Naive thymus-derived CD4-positive, alpha-beta T cell (primary cell): ENCODE data around the gene ROBO1. TPM values are rescaled to one million over a fixed set of nuclear protein-coding genes. Genes with fewer than 3 reads are reported as not detected.

Experiments
- ATAC-seq: fragments of 150-1000 bp; cut with Tn5 transposase; 2 replicates; pipeline ENCODE4 v1.10.0; 2021; ENCODE audit warnings: mild to moderate bottlenecking, moderate library complexity
- CTCF ChIA-PET: fragments of 350-600 bp; sonication (Branson Sonifier 250); formaldehyde crosslinking; loops from one replicate; lab custom pipeline; 2021; ENCODE audit warnings: antibody characterized with exemption; lab: Charles Lee
- POLR2A ChIA-PET: fragments of 350-600 bp; sonication (Branson Sonifier 250); formaldehyde crosslinking; loops from one replicate; lab custom pipeline; 2021; ENCODE audit warnings: antibody characterized with exemption, inconsistent platforms; lab: Charles Lee
- DNase-seq, 9 donors: peaks; one replicate each; pipeline versions ENCODE4 v3.0.0 to v3.0.0-alpha.2; 2020 to 2022; ENCODE audit warnings: mixed read lengths in 1 of 9
- H3K27ac ChIP-seq: one replicate; pipeline ENCODE4 v1.7.0; 2013; ENCODE audit warnings: mild to moderate bottlenecking, low read depth, low read length, moderate library complexity
- H3K27me3 ChIP-seq, 2 donors: one replicate each; pipeline ENCODE4 v1.7.0; 2013; ENCODE audit warnings: low read length in 2 of 2, mild to moderate bottlenecking in 2 of 2, moderate library complexity in 2 of 2; ENCODE audit not compliant: control insufficient read depth in 2 of 2, insufficient read depth in 2 of 2
- H3K36me3 ChIP-seq, 3 experiments: 1 replicate in 2 of 3; 2 replicates in 1 of 3; pipeline ENCODE4 v1.7.0; 2013; ENCODE audit warnings: low read length in 3 of 3, mild to moderate bottlenecking in 3 of 3, moderate library complexity in 1 of 3; ENCODE audit not compliant: insufficient read depth in 3 of 3, control insufficient read depth in 2 of 3
- H3K4me1 ChIP-seq, 2 donors: one replicate each; pipeline ENCODE4 v1.7.0; 2013; ENCODE audit warnings: low read length in 2 of 2, mild to moderate bottlenecking in 2 of 2, moderate library complexity in 1 of 2; ENCODE audit not compliant: control insufficient read depth in 2 of 2, insufficient read depth in 2 of 2
- H3K4me3 ChIP-seq: 2 replicates; pipeline ENCODE4 v1.7.0; 2013; ENCODE audit warnings: mild to moderate bottlenecking, low read length
- H3K9me3 ChIP-seq, 3 experiments: 1 replicate in 2 of 3; 2 replicates in 1 of 3; pipeline ENCODE4 v1.7.0; 2013; ENCODE audit warnings: low read length in 3 of 3; ENCODE audit not compliant: control insufficient read depth in 2 of 3
- H3K27ac Mint-ChIP-seq, 9 donors: one replicate each; pipeline ENCODE4 v1.8.0; 2020 to 2022; ENCODE audit warnings: mixed read lengths in 9 of 9, mild to moderate bottlenecking in 8 of 9, moderate library complexity in 5 of 9, inconsistent platforms in 2 of 9
- H3K27me3 Mint-ChIP-seq, 5 donors: one replicate each; pipeline ENCODE4 v1.8.0; 2021 to 2022; ENCODE audit warnings: mixed read lengths in 5 of 5, mild to moderate bottlenecking in 1 of 5
- H3K36me3 Mint-ChIP-seq, 5 donors: one replicate each; pipeline ENCODE4 v1.8.0; 2020 to 2022; ENCODE audit warnings: mixed read lengths in 5 of 5, mild to moderate bottlenecking in 3 of 5, inconsistent platforms in 1 of 5
- H3K4me1 Mint-ChIP-seq, 7 donors: one replicate each; pipeline ENCODE4 v1.8.0; 2020 to 2022; ENCODE audit warnings: mixed read lengths in 7 of 7, mild to moderate bottlenecking in 3 of 7, inconsistent platforms in 1 of 7
- H3K4me3 Mint-ChIP-seq, 10 donors: one replicate each; pipeline ENCODE4 v1.8.0; 2020 to 2022; ENCODE audit warnings: mild to moderate bottlenecking in 10 of 10, mixed read lengths in 10 of 10, moderate library complexity in 6 of 10, inconsistent platforms in 2 of 10
- H3K9me3 Mint-ChIP-seq, 11 donors: one replicate each; pipeline ENCODE4 v1.8.0; 2020 to 2022; ENCODE audit warnings: mixed read lengths in 11 of 11, mild to moderate bottlenecking in 4 of 11, inconsistent platforms in 1 of 11, moderate library complexity in 1 of 11
- intact Hi-C, 2 donors: fragments of 100-400 bp; cut with micrococcal nuclease; formaldehyde crosslinking; loops; one replicate each; pipeline ENCODE4 v1.15.1; 2023
- polyA plus RNA-seq, 2 donors: library from polyadenylated mRNA; unstranded; fragments of 300-500 nt; fragmentation: Illumina TruSeq; gene quantifications; one replicate each; pipeline ENCODE4 v1.2.3, GENCODE V29; 2021
- total RNA-seq, 6 experiments: library from RNA in 5 of 6; stranded (reverse) in 5 of 6; gene quantifications; 1 replicate in 5 of 6; 2 replicates in 1 of 6; pipeline ENCODE4 v1.2.3 and lab custom pipeline; 2021 to 2026

The ROBO1 gene
- total and polyA plus RNA-seq, 7 experiments from 2014 or later: 0.08 to 0.59 (median 0.26) TPM; not detected in 2

DNA sequence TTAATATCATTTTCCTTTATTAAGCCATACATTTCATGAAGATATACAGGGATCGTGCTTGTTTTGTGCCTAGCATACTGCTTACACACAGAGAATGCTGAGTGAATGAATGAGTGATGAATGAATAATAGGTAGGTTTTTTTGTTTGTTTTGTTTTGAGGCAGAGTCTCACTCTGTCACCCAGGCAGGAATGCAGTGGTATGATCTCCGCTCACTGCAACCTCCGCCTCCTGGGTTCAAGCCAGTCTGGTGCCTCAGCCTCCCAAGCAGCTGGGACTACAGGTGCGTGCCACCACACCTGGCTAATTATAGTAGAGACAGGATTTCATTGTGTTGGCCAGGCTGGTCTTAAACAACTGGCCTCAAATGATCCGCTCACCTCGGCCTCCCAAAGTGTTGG lies 400.0 kb downstream of the ROBO1 start:
- no peak for ATAC-seq
- no peak overlapping the region for H3K27ac ChIP-seq
- H3K4me3 ChIP-seq: no peak overlapping the region

DNA sequence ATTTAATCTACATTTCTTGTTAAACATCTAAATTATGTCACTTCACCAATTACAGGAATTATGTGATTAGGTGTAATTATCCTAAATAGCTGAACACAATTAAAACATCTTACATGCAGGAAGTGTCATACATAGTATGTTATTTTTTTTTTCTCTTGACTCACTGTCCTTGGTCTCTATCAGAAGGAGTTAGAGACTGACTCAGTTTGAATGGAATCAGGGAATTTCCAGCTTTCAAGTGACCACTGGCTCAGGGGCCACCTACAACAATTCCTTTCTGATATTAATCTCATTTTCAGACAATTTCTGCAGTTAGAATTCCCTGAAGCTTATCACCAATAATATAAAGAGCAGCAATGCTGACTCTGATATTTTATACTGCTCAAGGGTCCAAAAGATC lies 400.7 kb downstream of the ROBO1 start:
- DNase-seq: no peak
- Histone ChIP-seq H3K9me3 (no peaks in the 10 kb centered on the region), H3K4me1 (no peaks in the 10 kb centered on the region), H3K36me3 (no peaks in the 10 kb centered on the region), H3K27me3 (no peaks in the 10 kb centered on the region), H3K4me3 (no peak overlapping the region), H3K27ac (no peak overlapping the region)
- Mint-ChIP-seq H3K27ac (no peak overlapping the region), H3K27me3 (no peaks in the 10 kb centered on the region), H3K4me3 (no peak overlapping the region), H3K36me3 (peaks cover 0 to 4% (median 0%) of the 10 kb centered on the region in 5 donors), H3K9me3 (peaks cover 0 to 13% (median 5%) of the 10 kb centered on the region in 11 donors), H3K4me1 (no peaks in the 10 kb centered on the region)
- ChIA-PET POLR2A (no interaction called here), CTCF (no interaction called here)
- intact Hi-C loops: no loop called here
- no peak for ATAC-seq

More for the DNA sequence above, 400.0 kb downstream of the ROBO1 start:
- H3K27ac Mint-ChIP-seq: no peak overlapping the region
- H3K9me3 ChIP-seq: no peaks in the 10 kb centered on the region
- CTCF ChIA-PET: no interaction called here
- POLR2A ChIA-PET: no interaction called here
- H3K4me1 Mint-ChIP-seq: no peaks in the 10 kb centered on the region
- no peaks in the 10 kb centered on the region for H3K36me3 ChIP-seq
- H3K27me3 Mint-ChIP-seq: no peaks in the 10 kb centered on the region
- H3K36me3 Mint-ChIP-seq: peaks cover 0 to 4% (median 0%) of the 10 kb centered on the region in 5 donors
- H3K27me3 ChIP-seq: no peaks in the 10 kb centered on the region
- intact Hi-C loops: no loop called here
- no peak overlapping the region for H3K4me3 Mint-ChIP-seq
- no peak for DNase-seq
- H3K9me3 Mint-ChIP-seq: peaks cover 0 to 13% (median 5%) of the 10 kb centered on the region in 11 donors
- H3K4me1 ChIP-seq: no peaks in the 10 kb centered on the region

DNA sequence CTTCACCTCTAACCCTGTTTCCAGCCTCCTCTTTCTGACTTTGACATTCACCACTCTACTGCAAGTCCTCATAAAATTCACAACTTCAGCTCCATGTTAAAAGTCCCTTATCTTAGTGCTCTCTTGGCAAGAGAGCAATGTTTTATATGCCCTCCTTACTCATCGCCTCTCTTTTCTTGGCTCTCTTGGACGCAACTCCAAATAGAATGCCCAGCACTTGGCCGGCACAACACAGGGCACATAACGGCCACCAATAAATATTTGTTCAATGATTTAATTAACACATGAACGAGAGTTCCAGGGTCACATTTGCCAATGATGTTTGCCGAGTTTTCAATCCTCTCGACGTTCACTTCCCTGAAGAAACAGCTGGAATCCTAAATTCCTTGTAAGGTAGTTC lies 401.4 kb downstream of the ROBO1 start:
- Histone ChIP-seq H3K36me3 (no peaks in the 10 kb centered on the region), H3K27ac (no peak overlapping the region), H3K4me3 (no peak overlapping the region), H3K27me3 (no peaks in the 10 kb centered on the region), H3K9me3 (no peaks in the 10 kb centered on the region), H3K4me1 (no peaks in the 10 kb centered on the region)
- ATAC-seq (no peak), DNase-seq (no peak)
- Mint-ChIP-seq H3K27ac (peak overlapping the region in 1 of 9 donors; percentile 21), H3K27me3 (no peaks in the 10 kb centered on the region), H3K4me3 (no peak overlapping the region), H3K36me3 (peaks cover 0 to 4% (median 0%) of the 10 kb centered on the region in 5 donors), H3K9me3 (peaks cover 0 to 13% (median 5%) of the 10 kb centered on the region in 11 donors), H3K4me1 (no peaks in the 10 kb centered on the region)
- intact Hi-C loops: no loop called here
- ChIA-PET POLR2A (no interaction called here), CTCF (no interaction called here)

DNA sequence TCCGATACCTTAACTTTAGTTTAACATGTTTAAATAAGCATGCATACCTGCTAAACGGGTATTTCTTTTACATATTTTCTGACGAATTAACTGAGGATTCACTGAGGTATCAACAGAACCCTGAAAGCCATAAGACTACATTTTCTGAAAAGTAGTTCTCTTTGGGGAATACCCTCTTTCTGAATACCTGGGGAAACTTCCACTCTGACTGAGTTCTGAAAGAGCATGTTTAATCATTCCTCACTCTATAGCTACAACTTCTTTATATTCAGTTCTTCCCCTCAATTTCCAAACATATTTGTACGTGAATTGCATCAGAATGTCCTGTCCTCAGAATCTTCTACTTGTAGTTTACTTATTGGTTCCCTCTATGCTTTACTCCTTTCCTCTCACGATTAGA lies 403.0 kb downstream of the ROBO1 start:
- ChIA-PET CTCF (no interaction called here), POLR2A (no interaction called here)
- Histone ChIP-seq H3K4me1 (no peaks in the 10 kb centered on the region), H3K27me3 (no peaks in the 10 kb centered on the region), H3K4me3 (no peak overlapping the region), H3K27ac (no peak overlapping the region), H3K36me3 (no peaks in the 10 kb centered on the region), H3K9me3 (no peaks in the 10 kb centered on the region)
- H3K27ac Mint-ChIP-seq: no peak overlapping the region
- no peaks in the 10 kb centered on the region for H3K4me1 Mint-ChIP-seq
- no peak for DNase-seq
- intact Hi-C loops: no loop called here
- peaks cover 0 to 4% (median 0%) of the 10 kb centered on the region in 5 donors for H3K36me3 Mint-ChIP-seq
- peaks cover 0 to 13% (median 5%) of the 10 kb centered on the region in 11 donors for H3K9me3 Mint-ChIP-seq
- no peak overlapping the region for H3K4me3 Mint-ChIP-seq
- no peaks in the 10 kb centered on the region for H3K27me3 Mint-ChIP-seq
- ATAC-seq: no peak

DNA sequence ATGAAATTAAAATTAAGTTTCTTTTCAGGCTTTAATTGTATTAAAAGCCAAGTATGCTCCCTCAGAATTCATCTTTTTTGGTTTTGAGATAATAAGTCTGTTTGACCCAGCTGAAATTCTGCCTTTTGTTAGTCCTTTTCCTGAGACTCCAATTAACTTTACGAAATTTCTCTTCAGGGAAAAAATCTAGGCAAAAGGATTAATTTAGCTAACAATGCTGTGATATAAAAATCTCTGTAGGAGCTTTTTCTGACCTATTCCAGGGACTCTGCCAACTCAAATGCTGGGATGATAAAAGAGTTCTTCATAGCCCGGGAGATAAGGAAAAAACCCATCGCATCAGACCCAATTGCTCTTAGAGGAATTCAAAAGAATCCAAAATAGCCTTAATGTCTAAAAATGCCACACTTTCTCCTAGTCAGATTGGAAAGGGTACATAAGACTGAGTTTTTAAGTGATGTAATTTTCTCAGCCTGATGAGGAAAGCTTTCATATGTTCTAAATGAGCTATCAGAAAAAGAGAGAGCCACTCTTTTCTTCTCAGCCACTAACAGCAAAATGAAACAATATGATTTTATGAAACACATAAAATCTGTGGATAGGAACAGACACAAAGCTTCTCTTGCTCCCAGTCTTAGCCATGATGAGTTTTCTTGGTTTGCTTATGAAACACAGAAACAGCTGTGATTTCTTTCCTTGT lies 405.1 kb downstream of the ROBO1 start:
- POLR2A ChIA-PET: no interaction called here

DNA sequence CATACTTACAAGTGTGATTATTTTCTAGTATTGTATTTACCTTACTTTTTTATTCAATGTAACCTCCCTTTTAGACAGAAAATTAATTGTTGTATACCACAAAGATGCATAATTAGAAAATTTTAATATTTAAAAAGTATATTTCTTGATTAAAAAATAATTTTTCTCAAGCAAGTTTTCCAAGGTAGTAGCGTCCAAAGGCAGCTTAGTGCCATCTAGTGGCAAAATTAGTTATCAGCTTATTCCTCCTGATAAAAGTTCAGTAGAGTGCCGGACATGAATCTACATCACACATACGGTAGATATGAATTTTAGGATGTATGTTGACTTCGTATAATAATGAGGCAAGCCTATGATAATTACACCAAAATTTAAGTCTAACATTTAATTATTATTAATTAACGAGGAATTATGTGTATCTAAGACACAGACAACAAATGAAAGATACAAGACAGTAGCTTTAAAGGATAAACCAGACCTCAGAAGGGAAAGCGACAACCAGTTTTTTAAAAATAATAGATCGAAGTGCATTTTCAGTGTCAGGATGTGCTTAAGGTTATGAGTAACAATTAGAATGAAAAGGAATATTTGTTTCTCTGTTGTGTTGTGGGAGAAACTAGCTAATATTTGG lies 405.9 kb downstream of the ROBO1 start:
- H3K9me3 Mint-ChIP-seq: peaks cover 0 to 13% (median 4%) of the 10 kb centered on the region in 11 donors
- intact Hi-C loops: loop anchor here in 1 of 2 donors (1.0 kb wide), 1 partner anchor 703 kb away; no protein-coding TSS in a partner anchor
- DNase-seq: no peak

More for the DNA sequence above, 405.1 kb downstream of the ROBO1 start:
- Mint-ChIP-seq H3K27ac (no peak overlapping the region), H3K9me3 (peaks cover 0 to 13% (median 4%) of the 10 kb centered on the region in 11 donors), H3K4me3 (no peak overlapping the region), H3K27me3 (no peaks in the 10 kb centered on the region), H3K4me1 (no peaks in the 10 kb centered on the region), H3K36me3 (peaks cover 0 to 4% (median 0%) of the 10 kb centered on the region in 5 donors)
- Histone ChIP-seq H3K9me3 (no peaks in the 10 kb centered on the region), H3K4me3 (no peak overlapping the region), H3K27ac (no peak overlapping the region), H3K36me3 (no peaks in the 10 kb centered on the region), H3K4me1 (no peaks in the 10 kb centered on the region), H3K27me3 (no peaks in the 10 kb centered on the region)
- DNase-seq (no peak), ATAC-seq (no peak)
- intact Hi-C loops: no loop called here
- CTCF ChIA-PET: no interaction called here

More for the DNA sequence above, 405.9 kb downstream of the ROBO1 start:
- peaks cover 0 to 4% (median 0%) of the 10 kb centered on the region in 5 donors for H3K36me3 Mint-ChIP-seq
- Histone ChIP-seq H3K36me3 (no peaks in the 10 kb centered on the region), H3K4me1 (no peaks in the 10 kb centered on the region), H3K4me3 (no peak overlapping the region), H3K9me3 (no peaks in the 10 kb centered on the region), H3K27ac (no peak overlapping the region), H3K27me3 (no peaks in the 10 kb centered on the region)
- ChIA-PET CTCF (interaction anchor here (0.6 kb wide), 1 partner anchor 125 kb away, joined by 3 read pairs; no protein-coding TSS in a partner anchor), POLR2A (no interaction called here)
- no peak for ATAC-seq
- no peak overlapping the region for H3K4me3 Mint-ChIP-seq
- H3K27ac Mint-ChIP-seq: no peak overlapping the region
- H3K27me3 Mint-ChIP-seq: no peaks in the 10 kb centered on the region
- H3K4me1 Mint-ChIP-seq: no peaks in the 10 kb centered on the region
